ENCODE results near the gene RNF130. TPM values are rescaled to one million over a fixed set of nuclear protein-coding genes. Genes with fewer than 3 reads are reported as not detected.

Gene RNF130
- total and polyA plus RNA-seq, 4 donors, result 75.9 to 123 (median 90.8) TPM

- WGBS, 2 donors, result 82 to 90% methylated on average over 29 of the region's 29 CpGs
- Histone ChIP-seq H3K27me3 (ENCODE audit: control insufficient read depth in 3 of 3, insufficient read depth in 3 of 3, low read length in 2 of 3) (no peaks in the 10 kb centered on the region), H3K27ac (ENCODE audit: low read depth in 1 of 2, low read length in 1 of 2) (no peak overlapping the region), H3K36me3 (ENCODE audit: control insufficient read depth in 4 of 4, insufficient read depth in 4 of 4, low read length in 4 of 4) (no peaks in the 10 kb centered on the region), H3K4me3 (no peak overlapping the region), H3K4me1 (ENCODE audit: control insufficient read depth in 5 of 5, insufficient read depth in 5 of 5, low read length in 5 of 5) (no peaks in the 10 kb centered on the region), H3K9ac (ENCODE audit: insufficient read depth in 1 of 2, low read length in 2 of 2) (no peak overlapping the region), H3K9me3 (ENCODE audit: control insufficient read depth in 4 of 4, insufficient read depth in 3 of 4, low read length in 3 of 4) (peaks cover 0 to 2% (median 0%) of the 10 kb centered on the region in 4 donors)
- TF ChIP-seq CTCF (IDR thresholded peaks at IDR 0.05; ENCODE audit: control extremely low read depth, extremely low read depth), result no peak
- no peak for DNase-seq
- no peak for ATAC-seq (ENCODE audit: insufficient read depth, low FRiP score)
These were observed 29.3 kb upstream of the RNF130 start for GRCh38 chr5:180100621-180101450.

GRCh38 chr5:180099733-180100611 lies 28.4 kb upstream of the RNF130 start:
- no peaks in the 10 kb centered on the region for H3K36me3 ChIP-seq (ENCODE audit: control insufficient read depth in 4 of 4, insufficient read depth in 4 of 4, low read length in 4 of 4)
- ATAC-seq (ENCODE audit: insufficient read depth, low FRiP score) (no peak), DNase-seq (no peak)
- 90 to 94% methylated on average over 18 of the region's 18 CpGs for WGBS, 2 donors
- TF ChIP-seq CTCF (IDR thresholded peaks at IDR 0.05; ENCODE audit: control extremely low read depth, extremely low read depth), result no peak
- H3K9ac ChIP-seq (ENCODE audit: insufficient read depth in 1 of 2, low read length in 2 of 2), result no peak overlapping the region
- H3K27ac ChIP-seq (ENCODE audit: low read depth in 1 of 2, low read length in 1 of 2), result no peak overlapping the region
- H3K9me3 ChIP-seq (ENCODE audit: control insufficient read depth in 4 of 4, insufficient read depth in 3 of 4, low read length in 3 of 4), result no peaks in the 10 kb centered on the region
- no peaks in the 10 kb centered on the region for H3K4me1 ChIP-seq (ENCODE audit: control insufficient read depth in 5 of 5, insufficient read depth in 5 of 5, low read length in 5 of 5)
- H3K4me3 ChIP-seq, result no peak overlapping the region
- no peaks in the 10 kb centered on the region for H3K27me3 ChIP-seq (ENCODE audit: control insufficient read depth in 3 of 3, insufficient read depth in 3 of 3, low read length in 2 of 3)

- no peak for TF ChIP-seq CTCF (IDR thresholded peaks at IDR 0.05; ENCODE audit: control extremely low read depth, extremely low read depth)
- no peak for ATAC-seq (ENCODE audit: insufficient read depth, low FRiP score)
These were observed 27.6 kb upstream of the RNF130 start for GRCh38 chr5:180098991-180099732.

More at GRCh38 chr5:180098991-180099732, 27.6 kb upstream of the RNF130 start:
- H3K27me3 ChIP-seq (ENCODE audit: control insufficient read depth in 3 of 3, insufficient read depth in 3 of 3, low read length in 2 of 3), result no peaks in the 10 kb centered on the region
- H3K27ac ChIP-seq (ENCODE audit: low read depth in 1 of 2, low read length in 1 of 2), result no peak overlapping the region
- H3K9me3 ChIP-seq (ENCODE audit: control insufficient read depth in 4 of 4, insufficient read depth in 3 of 4, low read length in 3 of 4), result no peaks in the 10 kb centered on the region
- no peak overlapping the region for H3K4me3 ChIP-seq
- H3K4me1 ChIP-seq (ENCODE audit: control insufficient read depth in 5 of 5, insufficient read depth in 5 of 5, low read length in 5 of 5), result no peaks in the 10 kb centered on the region
- no peaks in the 10 kb centered on the region for H3K36me3 ChIP-seq (ENCODE audit: control insufficient read depth in 4 of 4, insufficient read depth in 4 of 4, low read length in 4 of 4)
- no peak for DNase-seq
- WGBS, 2 donors, result 87 to 93% methylated on average over 18 of the region's 18 CpGs
- no peak overlapping the region for H3K9ac ChIP-seq (ENCODE audit: insufficient read depth in 1 of 2, low read length in 2 of 2)
